ENCODE results near the gene HYCC1. TPM values are rescaled to one million over a fixed set of nuclear protein-coding genes. Genes with fewer than 3 reads are reported as not detected.

Gene HYCC1
- total RNA-seq, 1 donor from 2014 or later = 131 TPM

- DNase-seq = no peak
- Mint-ChIP-seq H3K27ac (ENCODE audit: unreplicated experiment) (no peak overlapping the region), H3K27me3 (ENCODE audit: unreplicated experiment) (no peaks in the 10 kb centered on the region), H3K36me3 (ENCODE audit: unreplicated experiment) (no peaks in the 10 kb centered on the region), H3K4me3 (ENCODE audit: unreplicated experiment) (no peak overlapping the region), H3K4me1 (ENCODE audit: low read depth, unreplicated experiment) (no peaks in the 10 kb centered on the region), H3K9me3 (ENCODE audit: unreplicated experiment) (no peaks in the 10 kb centered on the region)
- TF ChIP-seq, protein P1, sequence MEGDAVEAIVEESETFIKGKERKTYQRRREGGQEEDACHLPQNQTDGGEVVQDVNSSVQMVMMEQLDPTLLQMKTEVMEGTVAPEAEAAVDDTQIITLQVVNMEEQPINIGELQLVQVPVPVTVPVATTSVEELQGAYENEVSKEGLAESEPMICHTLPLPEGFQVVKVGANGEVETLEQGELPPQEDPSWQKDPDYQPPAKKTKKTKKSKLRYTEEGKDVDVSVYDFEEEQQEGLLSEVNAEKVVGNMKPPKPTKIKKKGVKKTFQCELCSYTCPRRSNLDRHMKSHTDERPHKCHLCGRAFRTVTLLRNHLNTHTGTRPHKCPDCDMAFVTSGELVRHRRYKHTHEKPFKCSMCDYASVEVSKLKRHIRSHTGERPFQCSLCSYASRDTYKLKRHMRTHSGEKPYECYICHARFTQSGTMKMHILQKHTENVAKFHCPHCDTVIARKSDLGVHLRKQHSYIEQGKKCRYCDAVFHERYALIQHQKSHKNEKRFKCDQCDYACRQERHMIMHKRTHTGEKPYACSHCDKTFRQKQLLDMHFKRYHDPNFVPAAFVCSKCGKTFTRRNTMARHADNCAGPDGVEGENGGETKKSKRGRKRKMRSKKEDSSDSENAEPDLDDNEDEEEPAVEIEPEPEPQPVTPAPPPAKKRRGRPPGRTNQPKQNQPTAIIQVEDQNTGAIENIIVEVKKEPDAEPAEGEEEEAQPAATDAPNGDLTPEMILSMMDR (IDR thresholded peaks at IDR 0.05; ENCODE audit: partially characterized antibody, unreplicated experiment) = no peak
These were observed 13.3 kb upstream of the HYCC1 start for GRCh38 chr7:23027261-23027660.

- Mint-ChIP-seq H3K27ac (ENCODE audit: unreplicated experiment) (no peak overlapping the region), H3K4me3 (ENCODE audit: unreplicated experiment) (no peak overlapping the region), H3K4me1 (ENCODE audit: low read depth, unreplicated experiment) (no peaks in the 10 kb centered on the region), H3K9me3 (ENCODE audit: unreplicated experiment) (no peaks in the 10 kb centered on the region), H3K36me3 (ENCODE audit: unreplicated experiment) (no peaks in the 10 kb centered on the region), H3K27me3 (ENCODE audit: unreplicated experiment) (no peaks in the 10 kb centered on the region)
- TF ChIP-seq, protein P1 (IDR thresholded peaks at IDR 0.05; ENCODE audit: partially characterized antibody, unreplicated experiment) = no peak
- DNase-seq = no peak
These were observed 12.2 kb upstream of the HYCC1 start for GRCh38 chr7:23026164-23026563.

DNA sequence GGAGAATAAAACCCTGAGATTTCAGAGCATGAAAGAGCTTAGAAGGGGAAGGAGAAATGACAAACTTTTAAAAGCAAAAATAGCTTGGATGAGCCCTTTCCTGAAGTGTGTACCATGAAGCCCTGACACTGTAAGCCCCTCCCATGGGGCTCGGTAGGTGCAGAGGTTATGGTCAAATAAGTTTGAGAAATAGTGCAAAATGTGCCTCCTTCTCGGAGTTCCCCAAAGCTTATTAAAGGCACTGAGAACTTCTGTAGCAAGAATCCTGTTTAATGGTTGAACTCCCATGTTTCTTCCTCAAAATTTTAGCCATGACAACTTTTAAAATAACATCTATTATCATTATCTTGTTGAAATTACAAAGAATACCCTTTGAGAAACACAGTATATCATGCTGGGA, 10.5 kb upstream of the HYCC1 start:
- Mint-ChIP-seq H3K4me1 (ENCODE audit: low read depth, unreplicated experiment) (no peaks in the 10 kb centered on the region), H3K27me3 (ENCODE audit: unreplicated experiment) (no peaks in the 10 kb centered on the region), H3K9me3 (ENCODE audit: unreplicated experiment) (no peaks in the 10 kb centered on the region), H3K27ac (ENCODE audit: unreplicated experiment) (no peak overlapping the region), H3K4me3 (ENCODE audit: unreplicated experiment) (no peak overlapping the region), H3K36me3 (ENCODE audit: unreplicated experiment) (no peaks in the 10 kb centered on the region)
- TF ChIP-seq, protein P1 (IDR thresholded peaks at IDR 0.05; ENCODE audit: partially characterized antibody, unreplicated experiment) = no peak
- DNase-seq = no peak

GRCh38 chr7:23022851-23023250, 8.9 kb upstream of the HYCC1 start:
- TF ChIP-seq, protein P1 (IDR thresholded peaks at IDR 0.05; ENCODE audit: partially characterized antibody, unreplicated experiment) = no peak
- no peak overlapping the region for H3K27ac Mint-ChIP-seq (ENCODE audit: unreplicated experiment)
- DNase-seq = no peak
- H3K36me3 Mint-ChIP-seq (ENCODE audit: unreplicated experiment) = no peaks in the 10 kb centered on the region
- H3K4me3 Mint-ChIP-seq (ENCODE audit: unreplicated experiment) = no peak overlapping the region
- peaks cover 3% of the 10 kb centered on the region for H3K4me1 Mint-ChIP-seq (ENCODE audit: low read depth, unreplicated experiment)
- H3K9me3 Mint-ChIP-seq (ENCODE audit: unreplicated experiment) = no peaks in the 10 kb centered on the region
- H3K27me3 Mint-ChIP-seq (ENCODE audit: unreplicated experiment) = no peaks in the 10 kb centered on the region

GRCh38 chr7:23022258-23022769, 8.4 kb upstream of the HYCC1 start:
- DNase-seq = no peak
- H3K36me3 Mint-ChIP-seq (ENCODE audit: unreplicated experiment) = no peaks in the 10 kb centered on the region
- TF ChIP-seq, protein P1 (IDR thresholded peaks at IDR 0.05; ENCODE audit: partially characterized antibody, unreplicated experiment) = no peak
- no peaks in the 10 kb centered on the region for H3K27me3 Mint-ChIP-seq (ENCODE audit: unreplicated experiment)
- H3K4me1 Mint-ChIP-seq (ENCODE audit: low read depth, unreplicated experiment) = peaks cover 3% of the 10 kb centered on the region
- no peak overlapping the region for H3K4me3 Mint-ChIP-seq (ENCODE audit: unreplicated experiment)
- H3K9me3 Mint-ChIP-seq (ENCODE audit: unreplicated experiment) = no peaks in the 10 kb centered on the region
- H3K27ac Mint-ChIP-seq (ENCODE audit: unreplicated experiment) = no peak overlapping the region
